GM19035 (cell line): ENCODE measurements around the gene ZFY.
A peak's percentile ranks its signal among the peaks of the same experiment; 100 is the strongest.

Source experiments
- ATAC-seq: cut with Tn5 transposase; IDR thresholded peaks from one replicate; pipeline ENCODE4 v1.9.1; 2021; ENCODE audit not compliant: unreplicated experiment

The ZFY gene

GRCh38 chrY:2934861-2935715 lies at the start of gene ZFY:
TSS of gene ZFY (plus strand) at chrY:2935381. CDS start at chrY:2953937, 18,556 bp downstream.
- ATAC-seq: peak; percentile 35

- no peak for ATAC-seq
Measured at GRCh38 chrY:2885880-2886279, 49.3 kb upstream of the ZFY start.

- no peak for ATAC-seq
Measured at GRCh38 chrY:2887386-2887785, 47.8 kb upstream of the ZFY start.

- ATAC-seq: peak; percentile 86
Measured at GRCh38 chrY:2887955-2888354, 47.2 kb upstream of the ZFY start.

GRCh38 chrY:2893471-2893870 lies 41.7 kb upstream of the ZFY start:
- ATAC-seq: no peak

- no peak for ATAC-seq
Measured at GRCh38 chrY:2896050-2896449, 39.1 kb upstream of the ZFY start.

GRCh38 chrY:2907356-2907755 lies 27.8 kb upstream of the ZFY start:
- ATAC-seq: no peak

- no peak for ATAC-seq
Measured at GRCh38 chrY:2913066-2913815, 21.9 kb upstream of the ZFY start.

GRCh38 chrY:2934078-2934477 lies 1.1 kb upstream of the ZFY start:
- no peak for ATAC-seq

GRCh38 chrY:2935716-2936435 lies 695 bp downstream of the ZFY start:
- ATAC-seq: peak; percentile 68

GRCh38 chrY:2936436-2936750 lies 1.2 kb downstream of the ZFY start:
- no peak for ATAC-seq

- ATAC-seq: no peak
Measured at GRCh38 chrY:2937149-2937548, 2.0 kb downstream of the ZFY start.

GRCh38 chrY:2949590-2950252 lies 14.5 kb downstream of the ZFY start:
- ATAC-seq: peak; percentile 64

- peak; percentile 49 for ATAC-seq
Measured at GRCh38 chrY:2950655-2951054, 15.5 kb downstream of the ZFY start.

GRCh38 chrY:2952912-2953311 lies 17.7 kb downstream of the ZFY start:
- no peak for ATAC-seq

- ATAC-seq: no peak
Measured at GRCh38 chrY:2954735-2955134, 19.6 kb downstream of the ZFY start.

GRCh38 chrY:2955561-2955960 lies 20.4 kb downstream of the ZFY start:
- ATAC-seq: no peak

GRCh38 chrY:2962061-2962460 lies 26.9 kb downstream of the ZFY start:
- ATAC-seq: no peak

- ATAC-seq: no peak
Measured at GRCh38 chrY:2964814-2965213, 29.6 kb downstream of the ZFY start.

- ATAC-seq: no peak
Measured at GRCh38 chrY:2965629-2966028, 30.4 kb downstream of the ZFY start.

- no peak for ATAC-seq
Measured at GRCh38 chrY:2969561-2969960, 34.4 kb downstream of the ZFY start.
